Mesenchymal stem cell (in vitro differentiated cells and primary cell): ENCODE data around the gene ZNF396.
A peak's percentile ranks its signal among the peaks of the same experiment; 100 is the strongest.

Source experiments
- DNase-seq: peaks from one replicate; pipeline ENCODE4 v3.0.0-alpha.2; 2013
- H2AFZ ChIP-seq: one replicate; pipeline ENCODE4 v1.6.1; 2013; ENCODE audit warnings: low read depth, mild to moderate bottlenecking, control low read depth, inconsistent platforms, low read length, moderate library complexity
- H2AK5ac ChIP-seq: 2 replicates; pipeline ENCODE4 v1.6.1; 2013; ENCODE audit warnings: low read length, moderate library complexity, mild to moderate bottlenecking, inconsistent platforms; ENCODE audit not compliant: severe bottlenecking
- H2BK120ac ChIP-seq: one replicate; pipeline ENCODE4 v1.6.1; 2013; ENCODE audit warnings: low read depth, mild to moderate bottlenecking, inconsistent platforms, low read length, moderate library complexity
- H2BK12ac ChIP-seq, 2 experiments: one replicate each; pipeline ENCODE4 v1.6.1; 2013; ENCODE audit warnings: inconsistent platforms in 2 of 2, low read length in 2 of 2, mild to moderate bottlenecking in 2 of 2, moderate library complexity in 2 of 2, control low read depth in 1 of 2
- H2BK15ac ChIP-seq: one replicate; pipeline ENCODE4 v1.6.1; 2013; ENCODE audit warnings: mild to moderate bottlenecking, low read depth, inconsistent platforms; ENCODE audit not compliant: poor library complexity, severe bottlenecking
- H2BK5ac ChIP-seq: 2 replicates; pipeline ENCODE4 v1.6.1; 2013; ENCODE audit warnings: low read depth, mild to moderate bottlenecking, low read length, control low read depth, inconsistent platforms; ENCODE audit not compliant: poor library complexity, severe bottlenecking
- H3K14ac ChIP-seq, 2 experiments: one replicate each; pipeline ENCODE4 v1.6.1; 2013; ENCODE audit warnings: inconsistent platforms in 2 of 2, low read length in 2 of 2, control low read depth in 1 of 2, mild to moderate bottlenecking in 1 of 2, moderate library complexity in 1 of 2
- H3K18ac ChIP-seq, 2 experiments: one replicate each; pipeline ENCODE4 v1.6.1; 2013; ENCODE audit warnings: inconsistent platforms in 2 of 2, low read length in 2 of 2, control low read depth in 1 of 2, low read depth in 1 of 2, mild to moderate bottlenecking in 1 of 2
- H3K23ac ChIP-seq, 2 experiments: one replicate each; pipeline ENCODE4 v1.6.1; 2013; ENCODE audit warnings: inconsistent platforms in 2 of 2, low read length in 2 of 2, mild to moderate bottlenecking in 2 of 2, moderate library complexity in 2 of 2, control low read depth in 1 of 2
- H3K27ac ChIP-seq: 2 replicates; pipeline ENCODE4 v1.5.1; 2013; ENCODE audit warnings: mild to moderate bottlenecking, moderate library complexity, low read length, control low read depth, inconsistent platforms; ENCODE audit not compliant: poor library complexity, severe bottlenecking
- H3K27me3 ChIP-seq, 2 experiments: 2 replicates each; pipeline versions ENCODE4 v1.6.1 to v1.7.0; 2013; ENCODE audit warnings: low read length in 2 of 2, mild to moderate bottlenecking in 2 of 2, moderate library complexity in 2 of 2, control low read depth in 1 of 2, inconsistent platforms in 1 of 2; ENCODE audit not compliant: control insufficient read depth in 1 of 2, insufficient read depth in 1 of 2
- H3K36me3 ChIP-seq, 2 experiments: 2 replicates each; pipeline versions ENCODE4 v1.6.1 to v1.7.0; 2013; ENCODE audit warnings: low read length in 2 of 2, control low read depth in 1 of 2, inconsistent platforms in 1 of 2, low read depth in 1 of 2, mild to moderate bottlenecking in 1 of 2; ENCODE audit not compliant: insufficient read depth in 2 of 2, control insufficient read depth in 1 of 2
- H3K4ac ChIP-seq, 2 experiments: one replicate each; pipeline ENCODE4 v1.6.1; 2013; ENCODE audit warnings: inconsistent platforms in 2 of 2, low read length in 2 of 2, mild to moderate bottlenecking in 2 of 2, moderate library complexity in 2 of 2, control low read depth in 1 of 2, low read depth in 1 of 2
- H3K4me1 ChIP-seq: 2 replicates; pipeline ENCODE4 v1.6.1; 2013; ENCODE audit warnings: low read depth, low read length, control low read depth; ENCODE audit not compliant: control insufficient read depth, insufficient read depth
- H3K4me2 ChIP-seq: 2 replicates; pipeline ENCODE4 v1.6.1; 2013; ENCODE audit warnings: low read length, mild to moderate bottlenecking, inconsistent platforms; ENCODE audit not compliant: poor library complexity, severe bottlenecking
- H3K4me3 ChIP-seq, 2 experiments: 2 replicates each; pipeline versions ENCODE4 v1.5.1 to v1.7.0; 2013; ENCODE audit warnings: low read length in 2 of 2, mild to moderate bottlenecking in 2 of 2, control low read depth in 1 of 2, low read depth in 1 of 2; ENCODE audit not compliant: insufficient read depth in 1 of 2
- H3K79me1 ChIP-seq: replicated peaks from 2 replicates; pipeline ENCODE4 v1.6.1; 2013; ENCODE audit warnings: mild to moderate bottlenecking, control low read depth, low read length, inconsistent platforms; ENCODE audit not compliant: poor library complexity, severe bottlenecking
- H3K9ac ChIP-seq: 2 replicates; pipeline ENCODE4 v1.7.0; 2013; ENCODE audit warnings: mild to moderate bottlenecking, low read length, moderate library complexity
- H3K9me3 ChIP-seq: 2 replicates; pipeline ENCODE4 v1.7.0; 2013; ENCODE audit warnings: mild to moderate bottlenecking, low read length; ENCODE audit not compliant: control insufficient read depth
- H4K8ac ChIP-seq: one replicate; pipeline ENCODE4 v1.6.1; 2013; ENCODE audit warnings: inconsistent platforms, mild to moderate bottlenecking, low read length, moderate library complexity
- H4K91ac ChIP-seq: one replicate; pipeline ENCODE4 v1.6.1; 2013; ENCODE audit warnings: mild to moderate bottlenecking, low read length, inconsistent platforms
- WGBS: methylation state at CpG from one replicate; pipeline ENCODE4 v1.1.7; 2013; ENCODE audit warnings: mixed read lengths; 5-methylcytosine and 5-hydroxymethylcytosine counted together

The ZNF396 gene

GRCh38 chr18:35334212-35334611, 42.9 kb downstream of the ZNF396 start:
- H3K4me2 ChIP-seq, result no peak overlapping the region
- H3K4me3 ChIP-seq, result peak overlapping the region in 1 of 2 experiments; percentile 8
- no peak overlapping the region for H3K4ac ChIP-seq
- H3K23ac ChIP-seq, result no peak overlapping the region
- H2AFZ ChIP-seq, result no peak overlapping the region
- no peak overlapping the region for H2BK15ac ChIP-seq
- no peak overlapping the region for H2AK5ac ChIP-seq
- H3K79me1 ChIP-seq, result peaks cover 18% of the 10 kb centered on the region
- H3K14ac ChIP-seq, result no peak overlapping the region
- H4K8ac ChIP-seq, result no peak overlapping the region
- no peaks in the 10 kb centered on the region for H3K27me3 ChIP-seq
- H2BK5ac ChIP-seq, result no peak overlapping the region
- peaks cover 21 to 82% of the 10 kb centered on the region in 2 experiments for H3K36me3 ChIP-seq
- peaks cover 88% of the 10 kb centered on the region for H3K9me3 ChIP-seq
- no peak overlapping the region for H3K18ac ChIP-seq
- no peak overlapping the region for H2BK12ac ChIP-seq
- no peak overlapping the region for H3K9ac ChIP-seq
- no peak overlapping the region for H2BK120ac ChIP-seq
- H3K27ac ChIP-seq, result no peak overlapping the region
- H3K4me1 ChIP-seq, result no peaks in the 10 kb centered on the region
- no peak overlapping the region for H4K91ac ChIP-seq
- DNase-seq, result no peak
- 87% methylated on average over 1 of the region's 1 CpG for WGBS

GRCh38 chr18:35331367-35332087, 45.6 kb downstream of the ZNF396 start:
- Histone ChIP-seq H3K4me1 (no peaks in the 10 kb centered on the region), H3K4me2 (no peak overlapping the region), H3K4me3 (no peak overlapping the region), H3K79me1 (peaks cover 8% of the 10 kb centered on the region), H3K4ac (no peak overlapping the region), H2BK12ac (no peak overlapping the region), H2BK5ac (no peak overlapping the region), H3K14ac (no peak overlapping the region), H4K91ac (no peak overlapping the region), H2AK5ac (no peak overlapping the region), H2AFZ (no peak overlapping the region), H3K9me3 (peaks cover 88% of the 10 kb centered on the region), H3K27ac (no peak overlapping the region), H4K8ac (no peak overlapping the region), H3K9ac (no peak overlapping the region), H2BK120ac (no peak overlapping the region), H3K23ac (no peak overlapping the region), H3K18ac (no peak overlapping the region), H3K27me3 (no peaks in the 10 kb centered on the region), H3K36me3 (peaks cover 14 to 55% of the 10 kb centered on the region in 2 experiments), H2BK15ac (no peak overlapping the region)
- no peak for DNase-seq
- WGBS, result 94% methylated on average over 3 of the region's 4 CpGs

DNA sequence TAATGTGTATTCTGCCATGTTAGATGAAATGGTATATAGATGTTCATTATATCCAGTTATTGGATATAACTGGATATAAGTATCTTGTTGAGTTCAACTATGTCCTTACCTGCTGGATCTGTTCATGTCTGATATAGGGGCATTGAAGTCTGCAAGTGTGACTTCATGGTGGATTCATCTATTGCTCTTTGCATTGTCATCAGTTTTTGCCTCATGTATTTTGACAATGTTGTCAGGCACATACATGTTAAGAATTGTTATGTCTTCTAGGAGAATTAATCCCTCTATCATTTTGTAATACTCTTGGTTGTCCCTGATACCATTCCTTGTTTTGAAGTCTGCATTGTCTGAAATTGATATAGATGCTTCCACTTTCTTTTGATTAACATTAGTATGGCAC, 48.3 kb downstream of the ZNF396 start:
- H3K27ac ChIP-seq, result no peak overlapping the region

GRCh38 chr18:35326695-35327387, 50.3 kb downstream of the ZNF396 start:
- Histone ChIP-seq H3K9ac (no peak overlapping the region), H4K8ac (no peak overlapping the region), H3K9me3 (peaks cover 64% of the 10 kb centered on the region), H2BK15ac (no peak overlapping the region), H3K4me3 (peak overlapping the region in 1 of 2 experiments; percentile 48), H4K91ac (no peak overlapping the region), H3K23ac (no peak overlapping the region), H3K4me2 (no peak overlapping the region), H2AFZ (no peak overlapping the region), H3K27ac (no peak overlapping the region), H3K4me1 (no peaks in the 10 kb centered on the region), H2BK12ac (no peak overlapping the region), H3K36me3 (peaks cover 3 to 8% of the 10 kb centered on the region in 2 experiments), H3K14ac (no peak overlapping the region), H3K79me1 (no peaks in the 10 kb centered on the region), H3K18ac (no peak overlapping the region), H2BK5ac (no peak overlapping the region), H3K4ac (no peak overlapping the region), H2AK5ac (no peak overlapping the region), H3K27me3 (no peaks in the 10 kb centered on the region), H2BK120ac (no peak overlapping the region)
- 56% methylated on average over 3 of the region's 3 CpGs for WGBS
- DNase-seq, result no peak

More for the DNA sequence above, 48.3 kb downstream of the ZNF396 start:
- peaks cover 1% of the 10 kb centered on the region for H3K79me1 ChIP-seq
- H3K9ac ChIP-seq, result no peak overlapping the region
- H3K4ac ChIP-seq, result no peak overlapping the region
- H3K23ac ChIP-seq, result no peak overlapping the region
- H3K4me1 ChIP-seq, result no peaks in the 10 kb centered on the region
- H2AFZ ChIP-seq, result no peak overlapping the region
- H3K4me2 ChIP-seq, result no peak overlapping the region
- H3K27me3 ChIP-seq, result no peaks in the 10 kb centered on the region
- no peak overlapping the region for H2AK5ac ChIP-seq
- no peak overlapping the region for H3K14ac ChIP-seq
- H4K91ac ChIP-seq, result no peak overlapping the region
- H3K9me3 ChIP-seq, result peaks cover 76% of the 10 kb centered on the region
- H2BK12ac ChIP-seq, result no peak overlapping the region
- H2BK15ac ChIP-seq, result no peak overlapping the region
- no peak overlapping the region for H3K4me3 ChIP-seq
- no peak overlapping the region for H2BK120ac ChIP-seq
- peaks cover 8 to 29% of the 10 kb centered on the region in 2 experiments for H3K36me3 ChIP-seq
- H3K18ac ChIP-seq, result no peak overlapping the region
- H4K8ac ChIP-seq, result no peak overlapping the region
- H2BK5ac ChIP-seq, result no peak overlapping the region
- no peak for DNase-seq
